ENCODE results near the gene ALDH1A2. TPM values are rescaled to one million over a fixed set of nuclear protein-coding genes. Genes with fewer than 3 reads are reported as not detected.

ALDH1A2 gene
- total RNA-seq, 1 donor from 2014 or later = 72.7 TPM

- DNase-seq (ENCODE audit: low spot score) = no peak
Observed at GRCh38 chr15:57994221-57995049, 71.1 kb downstream of the ALDH1A2 start.

GRCh38 chr15:57993409-57994145, 71.9 kb downstream of the ALDH1A2 start:
- no peak for DNase-seq (ENCODE audit: low spot score)

GRCh38 chr15:57992761-57993355, 72.7 kb downstream of the ALDH1A2 start:
- no peak for DNase-seq (ENCODE audit: low spot score)

- no peak for DNase-seq (ENCODE audit: low spot score)
Observed at GRCh38 chr15:57973534-57973933, 92.0 kb downstream of the ALDH1A2 start.

- DNase-seq (ENCODE audit: low spot score) = no peak
Observed at GRCh38 chr15:57972864-57973263, 92.6 kb downstream of the ALDH1A2 start.

GRCh38 chr15:57969996-57970395, 95.5 kb downstream of the ALDH1A2 start:
- DNase-seq (ENCODE audit: low spot score) = no peak

GRCh38 chr15:57969355-57969754, 96.2 kb downstream of the ALDH1A2 start:
- no peak for DNase-seq (ENCODE audit: low spot score)

- DNase-seq (ENCODE audit: low spot score) = no peak
Observed at GRCh38 chr15:57962887-57963286, 102.6 kb downstream of the ALDH1A2 start.

- DNase-seq (ENCODE audit: low spot score) = no peak
Observed at GRCh38 chr15:57961919-57962318, 103.6 kb downstream of the ALDH1A2 start.

GRCh38 chr15:57957113-57957512, 108.4 kb downstream of the ALDH1A2 start:
- DNase-seq (ENCODE audit: low spot score) = no peak

GRCh38 chr15:57953874-57954273, 111.6 kb downstream of the ALDH1A2 start:
- DNase-seq (ENCODE audit: low spot score) = no peak

GRCh38 chr15:57951328-57951932, 114.1 kb downstream of the ALDH1A2 start:
- DNase-seq (ENCODE audit: low spot score) = no peak

GRCh38 chr15:57950381-57950946, 115.0 kb downstream of the ALDH1A2 start:
- no peak for DNase-seq (ENCODE audit: low spot score)

GRCh38 chr15:57949374-57949943, 116.1 kb downstream of the ALDH1A2 start:
- DNase-seq (ENCODE audit: low spot score) = no peak

- no peak for DNase-seq (ENCODE audit: low spot score)
Observed at GRCh38 chr15:57948351-57949289, 116.9 kb downstream of the ALDH1A2 start.

GRCh38 chr15:57947781-57948180, 117.7 kb downstream of the ALDH1A2 start:
- DNase-seq (ENCODE audit: low spot score) = no peak

GRCh38 chr15:57947282-57947681, 118.2 kb downstream of the ALDH1A2 start:
- DNase-seq (ENCODE audit: low spot score) = no peak

- DNase-seq (ENCODE audit: low spot score) = no peak
Observed at GRCh38 chr15:57946491-57947048, 118.9 kb downstream of the ALDH1A2 start.

GRCh38 chr15:57945616-57946015, 119.9 kb downstream of the ALDH1A2 start:
- no peak for DNase-seq (ENCODE audit: low spot score)
